ENCODE data around the gene EXD3. TPM values are rescaled to one million over a fixed set of nuclear protein-coding genes. Genes with fewer than 3 reads are reported as not detected.

The EXD3 gene
- total and polyA plus RNA-seq, 5 donors from 2014 or later, result 4.7 to 27.3 (median 5.8) TPM

DNA sequence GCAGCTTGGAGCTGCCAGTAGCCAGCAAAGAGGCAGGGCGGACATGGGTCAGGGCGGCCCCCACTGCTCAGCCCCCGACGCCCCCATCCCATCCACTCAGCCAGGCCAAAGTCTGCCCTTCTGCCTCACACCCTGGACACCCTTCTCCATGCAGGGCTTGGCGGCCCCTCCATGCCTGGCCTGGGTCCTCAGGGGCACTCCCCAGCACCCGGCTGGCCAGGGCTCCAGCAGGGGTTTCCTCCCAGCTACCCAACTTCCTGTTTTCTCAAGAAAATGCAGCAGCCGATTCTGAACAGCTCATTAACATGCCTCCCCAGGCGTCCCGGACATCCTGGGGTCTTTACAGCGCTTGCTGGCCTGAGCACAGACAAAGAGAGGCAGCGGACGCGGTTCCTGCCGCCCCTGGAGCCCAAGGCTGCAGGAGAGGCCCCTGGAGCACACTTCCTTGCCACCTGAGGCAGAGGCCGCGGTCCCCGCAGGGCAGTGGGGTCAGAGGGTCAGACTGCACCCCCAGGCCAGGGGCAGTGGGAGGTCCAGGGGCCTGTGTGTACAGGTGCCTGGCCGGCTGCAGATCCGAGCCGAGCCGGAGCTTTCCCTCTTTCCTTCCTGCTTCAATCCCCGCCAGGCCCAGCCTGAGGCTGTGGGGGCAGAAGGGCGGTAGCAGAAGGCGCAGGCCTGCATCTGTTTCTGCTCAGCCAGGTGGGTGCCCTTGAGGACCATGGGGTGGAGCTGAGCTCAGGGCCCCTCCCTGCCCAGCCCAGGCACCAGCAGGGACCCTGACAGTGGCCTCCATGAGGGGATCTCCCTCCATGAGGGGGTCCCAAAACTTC lies 102.2 kb downstream of the EXD3 start:
- no peaks in the 10 kb centered on the region for H3K27me3 ChIP-seq (ENCODE audit: control insufficient read depth, insufficient read depth, low read length)
- H3K27ac Mint-ChIP-seq, result peak overlapping the region in 2 of 3 donors; percentile 36 to 91
- peak overlapping the region; percentile 15 for H3K27ac ChIP-seq (ENCODE audit: insufficient read depth, low read length, poor library complexity, severe bottlenecking)
- DNase-seq, result peak in 1 of 3 donors; percentile 84
- peaks cover 0 to 1% (median 0%) of the 10 kb centered on the region in 7 donors for H3K9me3 Mint-ChIP-seq
- no peaks in the 10 kb centered on the region for H3K9me3 ChIP-seq (ENCODE audit: control insufficient read depth in 2 of 2, low read length in 2 of 2)
- peak overlapping the region in 2 of 4 donors; percentile 46 to 50 for H3K4me3 Mint-ChIP-seq
- peaks cover 0 to 17% (median 0%) of the 10 kb centered on the region in 4 donors for H3K4me1 Mint-ChIP-seq
- H3K4me1 ChIP-seq (ENCODE audit: control insufficient read depth, insufficient read depth, low read length, poor library complexity, severe bottlenecking), result peaks cover 31% of the 10 kb centered on the region
- H3K27me3 Mint-ChIP-seq, result no peaks in the 10 kb centered on the region
- no peak overlapping the region for H3K4me3 ChIP-seq (ENCODE audit: low read depth, low read length)
- H3K36me3 Mint-ChIP-seq, result no peaks in the 10 kb centered on the region
- H3K36me3 ChIP-seq (ENCODE audit: control insufficient read depth, insufficient read depth, low read length), result no peaks in the 10 kb centered on the region
- ATAC-seq (ENCODE audit: low read depth in 2 of 2), result peak; percentile 62 to 79

DNA sequence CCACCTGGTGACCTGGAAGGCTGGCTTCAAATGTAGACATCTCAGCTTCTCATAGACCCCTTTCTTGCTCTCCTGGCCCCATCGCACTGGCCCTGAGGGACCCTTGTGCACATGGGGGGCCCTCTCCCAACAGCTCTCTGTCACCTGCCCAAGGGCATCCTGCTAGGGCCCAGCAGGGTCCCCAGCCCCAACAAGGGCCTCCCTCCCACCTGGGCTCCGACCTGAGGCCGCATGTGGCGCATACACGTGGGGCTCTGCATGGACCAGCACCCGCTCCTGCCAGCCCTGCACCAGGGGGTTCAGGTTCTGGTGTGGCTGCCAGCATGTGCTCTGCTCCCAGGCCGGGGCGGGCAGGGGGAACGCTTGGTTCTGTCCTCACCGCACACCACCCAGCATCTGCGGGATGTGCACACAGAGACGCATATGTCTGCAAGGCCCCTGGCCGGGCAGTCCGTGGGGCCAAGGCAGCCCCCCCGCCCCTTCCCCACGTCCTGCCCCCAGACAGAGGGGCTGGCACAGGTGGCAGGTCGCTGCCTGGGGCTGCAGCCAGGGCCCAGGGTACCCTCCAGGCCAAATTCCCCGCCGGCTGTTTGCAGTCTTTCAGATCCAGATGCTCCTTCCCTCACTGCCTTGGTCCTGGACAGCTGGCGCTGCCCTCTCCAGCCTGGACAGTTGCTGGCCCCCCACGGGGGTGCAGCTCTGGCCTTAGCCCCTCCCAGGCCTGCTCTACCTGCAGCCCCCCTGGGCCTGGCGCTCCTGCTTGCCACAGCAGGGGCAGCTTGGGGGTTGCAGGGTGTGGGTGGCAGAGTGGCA lies 103.0 kb downstream of the EXD3 start:
- Mint-ChIP-seq H3K27me3 (no peaks in the 10 kb centered on the region), H3K4me1 (peaks cover 0 to 16% (median 0%) of the 10 kb centered on the region in 4 donors), H3K36me3 (no peaks in the 10 kb centered on the region), H3K9me3 (no peaks in the 10 kb centered on the region), H3K27ac (peak overlapping the region in 1 of 3 donors; percentile 91), H3K4me3 (peak overlapping the region in 2 of 4 donors; percentile 9 to 16)
- H3K27ac ChIP-seq (ENCODE audit: insufficient read depth, low read length, poor library complexity, severe bottlenecking), result peak overlapping the region; percentile 15
- H3K4me3 ChIP-seq (ENCODE audit: low read depth, low read length), result no peak overlapping the region
- H3K4me1 ChIP-seq (ENCODE audit: control insufficient read depth, insufficient read depth, low read length, poor library complexity, severe bottlenecking), result peaks cover 36% of the 10 kb centered on the region
- no peaks in the 10 kb centered on the region for H3K36me3 ChIP-seq (ENCODE audit: control insufficient read depth, insufficient read depth, low read length)
- H3K27me3 ChIP-seq (ENCODE audit: control insufficient read depth, insufficient read depth, low read length), result no peaks in the 10 kb centered on the region
- no peaks in the 10 kb centered on the region for H3K9me3 ChIP-seq (ENCODE audit: control insufficient read depth in 2 of 2, low read length in 2 of 2)
- ATAC-seq (ENCODE audit: low read depth in 2 of 2), result no peak
- no peak for DNase-seq

DNA sequence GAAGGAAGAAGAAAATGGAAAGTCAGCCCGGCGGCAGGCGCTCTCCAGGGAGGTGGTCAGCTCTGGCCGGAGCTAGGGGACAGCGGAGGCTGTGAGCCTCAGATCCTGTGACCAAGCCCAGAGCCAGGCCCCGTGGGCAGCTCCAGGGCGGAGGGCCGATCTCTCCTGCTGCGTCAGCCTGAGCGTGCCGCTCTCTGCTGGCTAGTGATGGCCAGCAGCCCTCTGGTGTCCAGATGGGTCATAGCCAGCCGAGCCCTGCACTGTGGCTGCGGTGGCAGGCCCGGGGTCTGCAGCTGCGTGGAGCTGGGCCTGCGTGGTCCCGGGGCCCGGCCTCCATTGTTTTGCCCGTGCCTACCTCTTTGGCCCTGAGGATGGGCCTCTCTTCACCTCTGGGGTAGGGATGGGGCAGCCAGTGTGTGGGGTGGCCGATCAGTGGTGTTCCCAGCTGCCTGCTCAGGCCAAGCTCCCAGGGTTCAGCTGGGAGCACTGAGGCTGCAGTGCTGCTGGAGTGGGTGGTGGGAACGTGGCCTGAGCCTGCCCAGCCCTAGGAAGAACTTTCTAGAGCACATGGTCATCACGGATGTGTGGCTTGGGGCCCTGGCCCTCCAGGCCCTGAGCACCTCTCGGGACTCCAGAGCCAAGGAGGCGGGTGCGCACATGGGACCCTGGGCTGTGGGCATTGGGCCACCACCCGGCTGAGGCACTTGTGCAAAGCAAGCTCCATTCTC lies 103.8 kb downstream of the EXD3 start:
- Mint-ChIP-seq H3K27ac (no peak overlapping the region), H3K4me1 (peaks cover 0 to 16% (median 0%) of the 10 kb centered on the region in 4 donors), H3K36me3 (no peaks in the 10 kb centered on the region), H3K9me3 (no peaks in the 10 kb centered on the region), H3K4me3 (peak overlapping the region in 2 of 4 donors; percentile 9 to 16), H3K27me3 (no peaks in the 10 kb centered on the region)
- ATAC-seq (ENCODE audit: low read depth in 2 of 2) (no peak), DNase-seq (no peak)
- Histone ChIP-seq H3K9me3 (ENCODE audit: control insufficient read depth in 2 of 2, low read length in 2 of 2) (no peaks in the 10 kb centered on the region), H3K4me1 (ENCODE audit: control insufficient read depth, insufficient read depth, low read length, poor library complexity, severe bottlenecking) (peaks cover 36% of the 10 kb centered on the region), H3K4me3 (ENCODE audit: low read depth, low read length) (no peak overlapping the region), H3K36me3 (ENCODE audit: control insufficient read depth, insufficient read depth, low read length) (no peaks in the 10 kb centered on the region), H3K27me3 (ENCODE audit: control insufficient read depth, insufficient read depth, low read length) (no peaks in the 10 kb centered on the region), H3K27ac (ENCODE audit: insufficient read depth, low read length, poor library complexity, severe bottlenecking) (no peak overlapping the region)

DNA sequence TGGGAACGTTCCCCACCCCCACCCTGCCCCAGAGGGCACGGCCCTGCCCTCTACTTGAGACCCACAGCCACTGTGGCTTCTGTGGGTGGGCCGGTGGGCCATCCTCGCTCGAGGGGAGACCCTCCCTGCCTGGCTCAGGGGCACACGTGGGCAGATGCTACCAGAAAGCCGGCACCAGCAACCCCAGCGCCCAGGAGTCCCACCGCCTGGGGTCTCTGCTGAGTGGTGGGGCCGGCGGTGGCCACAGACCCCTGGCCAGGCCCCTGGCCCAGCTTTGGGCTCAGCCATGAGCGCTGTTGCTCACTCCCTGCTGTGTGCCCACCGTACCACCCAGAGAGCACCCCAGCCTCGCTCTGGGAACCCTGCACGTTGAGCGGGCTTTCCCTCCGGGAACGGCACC lies 104.4 kb downstream of the EXD3 start:
- Mint-ChIP-seq H3K4me1 (peaks cover 0 to 16% (median 0%) of the 10 kb centered on the region in 4 donors), H3K36me3 (no peaks in the 10 kb centered on the region), H3K4me3 (no peak overlapping the region), H3K9me3 (no peaks in the 10 kb centered on the region), H3K27ac (no peak overlapping the region), H3K27me3 (no peaks in the 10 kb centered on the region)
- H3K27me3 ChIP-seq (ENCODE audit: control insufficient read depth, insufficient read depth, low read length), result no peaks in the 10 kb centered on the region
- no peak for DNase-seq
- H3K27ac ChIP-seq (ENCODE audit: insufficient read depth, low read length, poor library complexity, severe bottlenecking), result no peak overlapping the region
- H3K4me3 ChIP-seq (ENCODE audit: low read depth, low read length), result no peak overlapping the region
- H3K36me3 ChIP-seq (ENCODE audit: control insufficient read depth, insufficient read depth, low read length), result no peaks in the 10 kb centered on the region
- peaks cover 36% of the 10 kb centered on the region for H3K4me1 ChIP-seq (ENCODE audit: control insufficient read depth, insufficient read depth, low read length, poor library complexity, severe bottlenecking)
- H3K9me3 ChIP-seq (ENCODE audit: control insufficient read depth in 2 of 2, low read length in 2 of 2), result no peaks in the 10 kb centered on the region
- no peak for ATAC-seq (ENCODE audit: low read depth in 2 of 2)

DNA sequence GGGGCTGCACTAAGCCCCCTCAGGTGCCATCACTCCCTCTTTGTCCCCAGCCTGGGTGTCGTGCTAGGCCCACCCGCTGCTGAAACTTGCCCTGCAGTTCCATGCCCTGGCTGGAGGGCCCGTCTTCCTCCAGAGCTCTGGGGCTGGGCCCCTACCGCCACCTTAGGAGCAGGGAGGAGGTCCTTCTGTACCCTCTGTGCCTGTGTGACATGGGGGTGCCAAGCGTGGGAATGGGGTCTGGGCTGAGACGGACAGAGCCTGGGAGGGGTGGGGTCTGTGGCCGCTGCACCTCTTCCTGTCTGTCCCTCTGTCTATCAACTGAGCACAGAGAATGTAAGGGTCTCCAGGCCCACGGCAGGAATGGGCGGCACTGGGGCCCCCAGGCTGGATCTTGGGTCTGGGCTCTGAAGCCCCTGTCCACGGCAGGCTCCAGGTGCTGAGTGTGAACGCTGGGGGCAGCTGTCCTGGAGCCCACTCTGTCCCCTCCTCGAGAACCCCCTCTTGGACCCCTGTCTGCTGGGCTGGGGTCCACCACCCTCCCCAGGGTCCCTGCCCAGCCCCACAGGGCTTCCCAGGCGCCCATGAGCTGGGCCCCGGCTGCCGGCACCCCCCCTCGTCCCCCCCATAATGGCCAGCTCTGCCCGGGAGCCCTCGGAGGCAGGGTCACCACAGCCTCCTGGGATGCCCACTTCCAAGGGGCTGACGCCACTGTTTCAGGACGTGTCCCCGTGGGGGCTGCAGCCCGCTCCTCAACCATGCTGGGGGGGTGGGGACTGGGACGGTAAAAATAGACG lies 105.0 kb downstream of the EXD3 start:
- H3K27ac Mint-ChIP-seq, result no peak overlapping the region
- Histone ChIP-seq H3K4me3 (ENCODE audit: low read depth, low read length) (no peak overlapping the region), H3K36me3 (ENCODE audit: control insufficient read depth, insufficient read depth, low read length) (no peaks in the 10 kb centered on the region), H3K27ac (ENCODE audit: insufficient read depth, low read length, poor library complexity, severe bottlenecking) (no peak overlapping the region), H3K4me1 (ENCODE audit: control insufficient read depth, insufficient read depth, low read length, poor library complexity, severe bottlenecking) (peaks cover 36% of the 10 kb centered on the region), H3K9me3 (ENCODE audit: control insufficient read depth in 2 of 2, low read length in 2 of 2) (no peaks in the 10 kb centered on the region), H3K27me3 (ENCODE audit: control insufficient read depth, insufficient read depth, low read length) (no peaks in the 10 kb centered on the region)
- no peak for DNase-seq
- H3K27me3 Mint-ChIP-seq, result no peaks in the 10 kb centered on the region
- no peaks in the 10 kb centered on the region for H3K9me3 Mint-ChIP-seq
- no peaks in the 10 kb centered on the region for H3K36me3 Mint-ChIP-seq
- H3K4me3 Mint-ChIP-seq, result no peak overlapping the region
- ATAC-seq (ENCODE audit: low read depth in 2 of 2), result no peak
- peaks cover 0 to 16% (median 0%) of the 10 kb centered on the region in 4 donors for H3K4me1 Mint-ChIP-seq

DNA sequence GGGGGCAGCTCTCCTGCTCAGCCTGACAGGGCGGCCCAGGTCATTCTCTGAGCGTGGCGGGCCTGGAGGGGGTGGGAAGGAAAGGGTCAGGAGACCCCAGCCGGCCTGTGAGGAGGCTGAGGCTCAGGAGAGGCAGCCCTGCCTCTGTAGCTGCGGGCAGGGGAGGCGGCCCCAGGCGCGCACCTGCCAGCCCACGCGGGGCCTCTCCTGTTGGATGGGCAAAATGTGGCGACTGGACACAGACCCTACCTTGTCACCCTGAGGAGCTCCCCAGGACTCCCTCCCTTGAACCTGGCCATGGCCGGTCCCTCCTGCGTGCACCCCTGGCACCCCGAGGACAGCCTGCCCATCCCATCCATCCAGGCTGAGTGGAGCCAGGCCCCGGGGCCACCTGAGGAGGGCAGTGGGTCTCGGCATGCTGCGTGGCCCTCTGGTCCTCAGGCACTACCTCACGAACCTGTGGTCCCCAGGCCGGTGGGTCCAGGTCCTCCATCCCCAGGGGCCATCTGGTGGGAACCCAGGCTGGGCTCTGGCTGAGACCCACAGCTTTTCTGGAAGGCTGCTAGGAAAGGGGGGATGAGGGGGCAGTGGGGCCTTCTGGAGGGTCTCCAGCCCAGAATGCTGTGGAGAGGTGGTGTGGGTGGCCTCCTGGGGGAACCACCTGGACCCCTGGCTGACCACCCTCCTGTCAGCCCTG lies 105.8 kb downstream of the EXD3 start:
- DNase-seq (no peak), ATAC-seq (ENCODE audit: low read depth in 2 of 2) (no peak)
- no peaks in the 10 kb centered on the region for H3K36me3 Mint-ChIP-seq
- no peaks in the 10 kb centered on the region for H3K27me3 Mint-ChIP-seq
- no peak overlapping the region for H3K4me3 Mint-ChIP-seq
- H3K27ac ChIP-seq (ENCODE audit: insufficient read depth, low read length, poor library complexity, severe bottlenecking), result no peak overlapping the region
- H3K9me3 ChIP-seq (ENCODE audit: control insufficient read depth in 2 of 2, low read length in 2 of 2), result no peaks in the 10 kb centered on the region
- no peaks in the 10 kb centered on the region for H3K9me3 Mint-ChIP-seq
- H3K36me3 ChIP-seq (ENCODE audit: control insufficient read depth, insufficient read depth, low read length), result no peaks in the 10 kb centered on the region
- H3K4me1 ChIP-seq (ENCODE audit: control insufficient read depth, insufficient read depth, low read length, poor library complexity, severe bottlenecking), result peaks cover 36% of the 10 kb centered on the region
- H3K27ac Mint-ChIP-seq, result no peak overlapping the region
- H3K4me1 Mint-ChIP-seq, result peaks cover 0 to 16% (median 0%) of the 10 kb centered on the region in 4 donors
- no peaks in the 10 kb centered on the region for H3K27me3 ChIP-seq (ENCODE audit: control insufficient read depth, insufficient read depth, low read length)
- H3K4me3 ChIP-seq (ENCODE audit: low read depth, low read length), result no peak overlapping the region

Measured in CD4-positive, CD25-positive, alpha-beta regulatory T cell (primary cell).